ENCODE results near the gene MAPKAP1. TPM values are rescaled to one million over a fixed set of nuclear protein-coding genes. Genes with fewer than 3 reads are reported as not detected.
"Not testable (repeated sequence)": the region's sequence is repeated elsewhere in the genome, so short reads cannot be mapped to it uniquely, and the experiment has no call there.

The MAPKAP1 gene
- total RNA-seq, 1 donor from 2014 or later: 82.5 TPM

GRCh38 chr9:125407974-125408900 is 298.8 kb downstream of the MAPKAP1 start:
- peak; percentile 83 for DNase-seq

- DNase-seq: no peak
Observed at GRCh38 chr9:125407432-125407973, 299.5 kb downstream of the MAPKAP1 start.

- DNase-seq: no peak
Observed at GRCh38 chr9:125406810-125407087, 300.3 kb downstream of the MAPKAP1 start.

GRCh38 chr9:125405938-125406809 is 300.8 kb downstream of the MAPKAP1 start:
- DNase-seq: peak; percentile 23

- DNase-seq: no peak
Observed at GRCh38 chr9:125404733-125405132, 302.3 kb downstream of the MAPKAP1 start.

GRCh38 chr9:125400725-125401716 is 306.0 kb downstream of the MAPKAP1 start:
- DNase-seq: no peak

- not testable (repeated sequence) for DNase-seq
Observed at GRCh38 chr9:125400232-125400631, 306.8 kb downstream of the MAPKAP1 start.

- DNase-seq: no peak
Observed at GRCh38 chr9:125399666-125400065, 307.3 kb downstream of the MAPKAP1 start.

GRCh38 chr9:125399165-125399564 is 307.8 kb downstream of the MAPKAP1 start:
- DNase-seq: no peak

- DNase-seq: no peak
Observed at GRCh38 chr9:125398243-125398642, 308.8 kb downstream of the MAPKAP1 start.

- DNase-seq: no peak
Observed at GRCh38 chr9:125397736-125398135, 309.3 kb downstream of the MAPKAP1 start.

- no peak for DNase-seq
Observed at GRCh38 chr9:125396799-125397198, 310.2 kb downstream of the MAPKAP1 start.

GRCh38 chr9:125393426-125393825 is 313.6 kb downstream of the MAPKAP1 start:
- DNase-seq: no peak

- no peak for DNase-seq
Observed at GRCh38 chr9:125391704-125392103, 315.3 kb downstream of the MAPKAP1 start.

GRCh38 chr9:125388978-125389377 is 318.0 kb downstream of the MAPKAP1 start:
- no peak for DNase-seq

GRCh38 chr9:125387861-125388524 is 319.0 kb downstream of the MAPKAP1 start:
- DNase-seq: no peak

Other genes with a start within 250 kb of the MAPKAP1 start
- gene PBX3, start 40.2 kb upstream of the MAPKAP1 start, total RNA-seq: 10.2 and 12.3 TPM in 2 replicates